Measurements from ENCODE around the gene EMCN.

DNA sequence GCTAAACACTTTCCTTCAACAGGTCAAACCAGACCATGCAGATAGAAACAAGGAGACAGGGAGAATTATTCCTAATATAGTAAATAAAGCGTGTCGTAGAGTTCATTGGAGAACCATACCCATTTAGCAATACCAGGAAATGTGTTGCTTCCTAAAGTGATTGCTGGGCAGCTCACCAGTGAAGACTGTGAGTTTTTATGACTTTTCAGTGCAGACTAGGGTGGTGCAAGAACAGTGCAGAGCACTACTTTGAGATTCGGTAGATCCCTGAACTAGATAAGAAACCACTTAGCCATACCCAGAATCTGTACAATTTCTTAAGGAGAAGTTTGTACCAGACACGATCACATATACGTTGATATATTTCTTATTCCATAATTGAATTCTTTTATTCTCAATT lies 87.4 kb downstream of the EMCN start:
- TF ChIP-seq, protein P1, sequence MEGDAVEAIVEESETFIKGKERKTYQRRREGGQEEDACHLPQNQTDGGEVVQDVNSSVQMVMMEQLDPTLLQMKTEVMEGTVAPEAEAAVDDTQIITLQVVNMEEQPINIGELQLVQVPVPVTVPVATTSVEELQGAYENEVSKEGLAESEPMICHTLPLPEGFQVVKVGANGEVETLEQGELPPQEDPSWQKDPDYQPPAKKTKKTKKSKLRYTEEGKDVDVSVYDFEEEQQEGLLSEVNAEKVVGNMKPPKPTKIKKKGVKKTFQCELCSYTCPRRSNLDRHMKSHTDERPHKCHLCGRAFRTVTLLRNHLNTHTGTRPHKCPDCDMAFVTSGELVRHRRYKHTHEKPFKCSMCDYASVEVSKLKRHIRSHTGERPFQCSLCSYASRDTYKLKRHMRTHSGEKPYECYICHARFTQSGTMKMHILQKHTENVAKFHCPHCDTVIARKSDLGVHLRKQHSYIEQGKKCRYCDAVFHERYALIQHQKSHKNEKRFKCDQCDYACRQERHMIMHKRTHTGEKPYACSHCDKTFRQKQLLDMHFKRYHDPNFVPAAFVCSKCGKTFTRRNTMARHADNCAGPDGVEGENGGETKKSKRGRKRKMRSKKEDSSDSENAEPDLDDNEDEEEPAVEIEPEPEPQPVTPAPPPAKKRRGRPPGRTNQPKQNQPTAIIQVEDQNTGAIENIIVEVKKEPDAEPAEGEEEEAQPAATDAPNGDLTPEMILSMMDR (IDR thresholded peaks at IDR 0.05 in 2 of 3, conservative IDR thresholded peaks at IDR 0.05 in 1 of 3; ENCODE audit: control insufficient read depth in 2 of 3, extremely low read depth in 1 of 3, insufficient read depth in 1 of 3, low read depth in 3 of 3, low read length in 3 of 3): no peak
- TF ChIP-seq EED (IDR thresholded peaks at IDR 0.05; ENCODE audit: low read depth): no peak
